ENCODE measurements around the gene PXDN.

The PXDN gene

DNA sequence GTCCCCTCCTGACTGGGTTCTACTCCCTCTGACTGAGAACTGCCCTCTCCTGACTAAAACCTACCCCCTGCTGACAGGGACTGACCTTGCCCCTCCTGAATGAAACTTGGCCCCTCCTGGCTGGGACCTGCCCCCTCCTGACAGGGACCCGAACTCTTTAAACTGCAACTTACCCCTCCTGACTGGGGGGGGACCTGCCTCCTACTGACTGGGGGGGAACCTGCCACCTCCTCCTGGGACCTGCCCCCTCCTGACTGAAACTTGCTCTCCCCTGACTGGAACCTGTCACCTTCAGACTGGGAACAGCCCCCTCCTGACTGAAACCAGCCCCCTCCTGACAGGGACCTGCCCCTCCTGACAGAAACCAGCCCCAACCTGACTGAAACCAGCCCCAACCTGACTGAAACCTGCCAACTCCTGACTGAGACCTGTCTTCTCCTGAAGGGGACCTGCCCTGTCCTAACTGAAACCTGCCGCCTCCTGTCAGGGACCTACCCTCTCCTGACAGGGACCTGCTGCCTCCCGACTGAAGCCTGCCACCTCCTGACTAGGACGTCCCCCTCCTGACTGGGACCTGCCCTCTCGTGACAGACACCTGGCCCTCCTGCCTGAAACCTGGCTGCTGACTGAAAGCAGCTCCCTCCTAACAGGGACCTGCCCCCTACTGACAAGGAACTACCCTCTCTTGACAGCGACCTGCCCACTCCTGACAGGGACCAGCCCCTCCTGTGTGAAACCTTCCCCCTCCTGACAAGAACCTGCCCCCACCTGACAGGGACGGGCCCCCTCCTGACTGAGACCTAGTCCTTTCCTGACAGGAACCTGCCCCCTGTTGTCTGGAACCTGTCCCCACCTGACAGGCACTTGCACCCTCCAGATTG is 87.1 kb downstream of the PXDN start:
- DNase-seq (ENCODE audit: low read depth): no peak
- TF ChIP-seq, protein P1, sequence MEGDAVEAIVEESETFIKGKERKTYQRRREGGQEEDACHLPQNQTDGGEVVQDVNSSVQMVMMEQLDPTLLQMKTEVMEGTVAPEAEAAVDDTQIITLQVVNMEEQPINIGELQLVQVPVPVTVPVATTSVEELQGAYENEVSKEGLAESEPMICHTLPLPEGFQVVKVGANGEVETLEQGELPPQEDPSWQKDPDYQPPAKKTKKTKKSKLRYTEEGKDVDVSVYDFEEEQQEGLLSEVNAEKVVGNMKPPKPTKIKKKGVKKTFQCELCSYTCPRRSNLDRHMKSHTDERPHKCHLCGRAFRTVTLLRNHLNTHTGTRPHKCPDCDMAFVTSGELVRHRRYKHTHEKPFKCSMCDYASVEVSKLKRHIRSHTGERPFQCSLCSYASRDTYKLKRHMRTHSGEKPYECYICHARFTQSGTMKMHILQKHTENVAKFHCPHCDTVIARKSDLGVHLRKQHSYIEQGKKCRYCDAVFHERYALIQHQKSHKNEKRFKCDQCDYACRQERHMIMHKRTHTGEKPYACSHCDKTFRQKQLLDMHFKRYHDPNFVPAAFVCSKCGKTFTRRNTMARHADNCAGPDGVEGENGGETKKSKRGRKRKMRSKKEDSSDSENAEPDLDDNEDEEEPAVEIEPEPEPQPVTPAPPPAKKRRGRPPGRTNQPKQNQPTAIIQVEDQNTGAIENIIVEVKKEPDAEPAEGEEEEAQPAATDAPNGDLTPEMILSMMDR (IDR thresholded peaks at IDR 0.05; ENCODE audit: low read length, missing control alignments): no peak
- no peak overlapping the region for H3K4me3 ChIP-seq (replicated peaks; ENCODE audit: low read depth, low read length)

DNA sequence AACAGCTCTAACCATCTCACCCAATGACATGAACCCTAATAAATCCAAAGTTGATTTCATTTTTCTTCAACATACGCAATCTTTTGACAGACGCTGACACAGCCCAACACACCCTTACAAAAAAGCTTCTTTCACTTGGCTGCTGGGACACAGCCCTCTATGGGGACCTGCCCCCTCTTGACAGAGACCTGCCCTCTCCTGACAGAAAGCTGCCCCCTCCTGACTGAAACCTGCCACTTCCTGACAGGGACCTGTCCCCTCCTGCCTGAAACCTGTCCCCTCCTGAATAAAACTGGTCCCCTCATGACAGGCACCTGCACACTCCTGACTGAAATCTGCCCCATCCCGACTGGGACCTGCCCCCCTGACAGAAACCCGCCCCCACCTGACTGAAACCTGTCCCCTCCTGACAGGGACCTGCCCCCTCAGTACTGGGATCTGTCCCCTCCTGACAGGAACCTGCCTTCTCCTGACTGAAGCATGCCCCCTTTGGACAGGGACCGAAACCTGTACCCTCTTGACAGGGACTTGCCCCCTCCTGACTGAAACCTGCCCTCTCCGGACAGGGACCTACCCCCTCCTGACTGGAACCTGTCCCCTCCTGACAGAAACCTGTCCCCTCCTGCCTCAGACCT is 87.9 kb downstream of the PXDN start:
- no peak for DNase-seq (ENCODE audit: low read depth)

DNA sequence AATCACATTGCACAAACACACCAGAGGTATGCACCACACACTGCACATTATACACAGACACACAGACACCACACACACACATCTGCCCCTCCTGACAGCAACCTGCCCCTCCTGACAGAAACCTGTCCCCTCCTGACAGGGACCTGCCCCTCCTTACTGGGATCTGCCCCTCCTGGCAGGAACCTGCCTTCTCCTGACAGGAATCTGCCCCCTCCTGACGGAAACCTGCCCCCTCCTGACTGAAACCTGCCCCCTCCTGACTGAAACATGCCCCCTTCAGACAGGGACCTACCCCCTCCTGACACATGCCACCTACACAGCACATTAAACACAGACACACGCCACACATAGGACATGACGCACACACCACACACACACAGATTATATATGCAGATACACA is 88.9 kb downstream of the PXDN start:
- no peak for DNase-seq (ENCODE audit: low read depth)

More for the DNA sequence above, 87.9 kb downstream of the PXDN start:
- no peak overlapping the region for H3K4me3 ChIP-seq (replicated peaks; ENCODE audit: low read depth, low read length)
- TF ChIP-seq, protein P1 (IDR thresholded peaks at IDR 0.05; ENCODE audit: low read length, missing control alignments): no peak

DNA sequence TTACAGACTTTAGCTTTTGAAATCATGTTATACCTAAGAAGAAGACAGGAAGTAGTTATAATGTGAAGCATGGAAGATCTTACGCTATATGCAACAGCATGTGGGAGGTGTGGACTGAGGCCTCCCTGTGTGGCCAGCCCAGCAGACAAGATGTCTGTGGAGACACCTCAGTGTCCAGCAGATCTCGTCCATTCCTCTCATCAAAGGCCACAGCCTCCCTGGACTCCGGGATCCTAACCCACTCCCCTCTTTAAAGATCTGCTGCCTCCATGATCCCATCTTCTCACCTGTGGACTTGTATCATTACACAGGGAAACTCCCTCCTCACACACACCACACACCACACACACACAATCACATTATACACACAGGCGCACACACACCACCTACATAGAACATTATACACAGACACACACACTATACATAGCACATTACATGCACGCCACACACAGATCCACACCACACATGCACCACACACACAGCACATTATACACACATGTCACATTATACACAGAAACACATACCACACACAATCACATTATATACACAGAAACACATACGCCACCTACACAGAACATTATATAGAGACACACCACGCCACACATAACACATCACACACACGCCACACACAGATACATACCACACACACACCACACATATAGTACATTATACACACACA is 89.5 kb downstream of the PXDN start:
- TF ChIP-seq, protein P1 (IDR thresholded peaks at IDR 0.05; ENCODE audit: low read length, missing control alignments): no peak
- H3K4me3 ChIP-seq (replicated peaks; ENCODE audit: low read depth, low read length): no peak overlapping the region
- DNase-seq (ENCODE audit: low read depth): no peak

More for the DNA sequence above, 88.9 kb downstream of the PXDN start:
- no peak overlapping the region for H3K4me3 ChIP-seq (replicated peaks; ENCODE audit: low read depth, low read length)
- TF ChIP-seq, protein P1 (IDR thresholded peaks at IDR 0.05; ENCODE audit: low read length, missing control alignments): no peak

DNA sequence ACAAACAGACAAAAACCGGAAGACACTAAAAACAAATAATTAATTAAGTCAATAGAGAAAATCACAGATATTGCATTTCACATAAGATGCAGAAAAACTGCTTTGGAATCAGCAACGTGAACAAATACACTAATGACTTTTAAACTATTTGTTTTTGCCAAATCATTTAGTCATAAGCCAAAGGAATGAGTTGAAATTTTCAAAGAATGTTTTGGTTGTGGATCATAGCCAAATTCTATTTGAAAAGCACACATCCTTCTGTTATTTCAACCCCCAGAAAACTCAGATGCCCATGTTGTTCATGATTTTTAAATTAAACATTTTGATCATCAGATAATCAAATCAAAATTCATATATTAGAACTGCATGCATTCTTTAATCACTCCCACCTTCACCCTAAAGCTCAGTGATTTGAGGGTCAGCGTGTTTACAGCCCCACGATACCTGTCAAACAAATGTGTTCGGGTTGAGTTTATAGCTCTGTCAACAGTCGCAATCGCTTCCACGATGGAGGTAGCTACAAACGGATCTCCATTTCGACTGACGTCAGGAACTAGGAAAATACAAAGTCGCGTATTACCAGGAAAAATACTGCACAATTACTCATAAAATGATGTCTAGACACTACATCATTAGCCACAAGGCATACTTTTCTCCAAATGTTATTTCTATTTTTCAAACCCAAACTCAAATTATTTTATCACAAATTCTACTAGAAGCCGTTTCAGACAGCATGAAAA is 90.2 kb downstream of the PXDN start:
- peak; percentile 81 for DNase-seq (ENCODE audit: low read depth)
- H3K4me3 ChIP-seq (replicated peaks; ENCODE audit: low read depth, low read length): no peak overlapping the region
- TF ChIP-seq, protein P1 (IDR thresholded peaks at IDR 0.05; ENCODE audit: low read length, missing control alignments): no peak

DNA sequence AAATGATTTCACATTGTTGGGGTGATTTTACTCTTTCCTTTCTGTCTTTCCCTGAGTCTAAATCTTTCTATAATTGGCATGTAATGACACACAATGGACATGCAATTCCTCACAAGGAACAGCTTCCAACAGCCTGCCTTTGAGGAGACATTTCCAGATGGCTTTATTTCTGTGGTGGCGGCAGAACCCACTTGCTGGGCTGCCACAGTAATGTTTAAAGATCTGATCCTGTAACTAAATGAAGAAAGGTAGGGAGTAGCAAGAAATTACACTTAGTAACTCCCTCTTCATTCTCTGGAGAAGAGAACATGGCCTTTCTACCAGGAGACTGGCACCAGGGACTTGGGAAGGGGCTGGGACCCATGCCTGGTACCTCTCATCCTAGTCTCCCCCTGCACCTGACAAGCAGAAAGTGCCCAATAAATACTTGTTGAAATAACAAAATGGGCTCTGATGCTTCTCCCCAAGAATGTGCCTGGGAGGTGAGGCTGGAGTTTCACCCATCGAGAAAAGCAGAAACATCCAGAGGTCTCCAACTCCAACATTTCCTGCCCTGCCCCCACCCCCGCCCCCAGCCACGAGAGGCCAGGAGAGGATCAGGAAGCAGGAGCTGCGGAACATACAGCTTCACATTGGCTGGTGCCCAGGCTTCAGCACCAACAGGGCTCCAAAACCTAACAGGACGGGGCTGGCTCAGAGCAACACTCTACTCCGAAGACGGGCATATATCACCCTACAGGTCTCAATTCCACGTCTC is 92.1 kb downstream of the PXDN start:
- DNase-seq (ENCODE audit: low read depth): peak; percentile 57
- TF ChIP-seq, protein P1 (IDR thresholded peaks at IDR 0.05; ENCODE audit: low read length, missing control alignments): no peak
- H3K4me3 ChIP-seq (replicated peaks; ENCODE audit: low read depth, low read length): no peak overlapping the region
